ENCODE measurements around the gene FITM2.
"Not testable (repeated sequence)": the region's sequence is repeated elsewhere in the genome, so short reads cannot be mapped to it uniquely, and the experiment has no call there.

The FITM2 gene

DNA sequence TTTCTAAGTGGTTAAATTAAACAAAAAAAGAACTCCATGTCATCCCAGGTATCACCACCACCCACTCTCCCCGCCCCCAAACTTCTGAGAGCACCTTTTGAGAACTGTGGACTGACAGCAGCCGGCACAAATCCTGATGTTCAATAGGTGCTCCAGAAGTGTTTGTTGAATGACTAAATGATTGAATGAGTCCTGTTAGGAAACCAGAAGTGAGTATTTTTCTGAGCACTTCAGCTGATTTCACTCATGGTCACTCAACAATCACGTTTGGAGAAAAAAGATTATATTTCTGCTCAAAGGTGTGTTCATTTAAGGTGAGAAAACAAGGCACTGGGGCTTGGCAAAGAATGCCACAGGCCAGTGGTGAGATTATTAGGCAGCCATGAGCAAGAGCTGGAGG, 38.3 kb upstream of the FITM2 start:
- no peak overlapping the region for H3K4me3 ChIP-seq (ENCODE audit: low read depth in 1 of 2, low read length in 2 of 2)
- no peaks in the 10 kb centered on the region for H3K27me3 ChIP-seq (ENCODE audit: control insufficient read depth in 1 of 2, insufficient read depth in 2 of 2, low read length in 2 of 2)

GRCh38 chr20:44348168-44348659, 37.2 kb upstream of the FITM2 start:
- no peaks in the 10 kb centered on the region for H3K9me3 ChIP-seq (ENCODE audit: control insufficient read depth in 1 of 2, low read length in 2 of 2)
- no peaks in the 10 kb centered on the region for H3K27me3 ChIP-seq (ENCODE audit: control insufficient read depth in 1 of 2, insufficient read depth in 2 of 2, low read length in 2 of 2)
- H3K9ac ChIP-seq (ENCODE audit: low read depth in 1 of 2, low read length in 2 of 2) = no peak overlapping the region
- H3K27ac ChIP-seq (ENCODE audit: low read depth, low read length) = no peak overlapping the region
- H3K4me3 ChIP-seq (ENCODE audit: low read depth in 1 of 2, low read length in 2 of 2) = no peak overlapping the region
- peaks cover 4 to 6% of the 10 kb centered on the region in 2 donors for H3K4me1 ChIP-seq (ENCODE audit: control insufficient read depth in 1 of 2, insufficient read depth in 2 of 2, low read length in 2 of 2)
- H3K36me3 ChIP-seq (ENCODE audit: control insufficient read depth in 1 of 2, insufficient read depth in 2 of 2, low read length in 2 of 2) = peaks cover 0 to 3% of the 10 kb centered on the region in 2 donors

More for the DNA sequence above, 38.3 kb upstream of the FITM2 start:
- H3K36me3 ChIP-seq (ENCODE audit: control insufficient read depth in 1 of 2, insufficient read depth in 2 of 2, low read length in 2 of 2) = no peaks in the 10 kb centered on the region
- H3K9me3 ChIP-seq (ENCODE audit: control insufficient read depth in 1 of 2, low read length in 2 of 2) = no peaks in the 10 kb centered on the region
- H3K27ac ChIP-seq (ENCODE audit: low read depth, low read length) = no peak overlapping the region
- H3K4me1 ChIP-seq (ENCODE audit: control insufficient read depth in 1 of 2, insufficient read depth in 2 of 2, low read length in 2 of 2) = peaks cover 6 to 8% of the 10 kb centered on the region in 2 donors
- H3K9ac ChIP-seq (ENCODE audit: low read depth in 1 of 2, low read length in 2 of 2) = no peak overlapping the region

DNA sequence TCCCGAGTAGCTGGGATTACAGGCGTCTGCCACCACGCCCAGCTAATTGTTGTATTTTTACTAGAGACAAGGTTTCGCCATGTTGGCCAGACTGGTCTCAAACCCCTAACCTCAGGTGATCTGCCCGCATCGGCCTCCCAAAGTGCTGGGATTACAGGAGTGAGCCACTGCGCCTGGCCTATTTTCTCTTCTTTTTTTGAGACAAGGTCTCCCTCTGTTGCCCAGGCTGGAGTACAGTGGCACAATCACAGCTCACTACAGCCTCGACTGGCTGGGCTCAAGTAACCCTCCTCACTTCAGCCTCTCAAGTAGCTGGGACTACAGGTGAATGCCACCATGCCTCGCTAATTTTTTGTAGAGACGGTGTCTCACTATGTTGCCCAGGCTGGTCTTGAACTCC, 34.9 kb upstream of the FITM2 start:
- H3K27ac ChIP-seq (ENCODE audit: low read depth, low read length); H3K27me3 ChIP-seq (ENCODE audit: control insufficient read depth in 1 of 2, insufficient read depth in 2 of 2, low read length in 2 of 2); H3K9me3 ChIP-seq (ENCODE audit: control insufficient read depth in 1 of 2, low read length in 2 of 2); H3K4me1 ChIP-seq (ENCODE audit: control insufficient read depth in 1 of 2, insufficient read depth in 2 of 2, low read length in 2 of 2); H3K4me3 ChIP-seq (ENCODE audit: low read depth in 1 of 2, low read length in 2 of 2); H3K36me3 ChIP-seq (ENCODE audit: control insufficient read depth in 1 of 2, insufficient read depth in 2 of 2, low read length in 2 of 2); H3K9ac ChIP-seq (ENCODE audit: low read depth in 1 of 2, low read length in 2 of 2): not testable (repeated sequence)

GRCh38 chr20:44345147-44345546, 34.1 kb upstream of the FITM2 start:
- H3K36me3 ChIP-seq (ENCODE audit: control insufficient read depth in 1 of 2, insufficient read depth in 2 of 2, low read length in 2 of 2) = peaks cover 0 to 7% of the 10 kb centered on the region in 2 donors
- H3K27me3 ChIP-seq (ENCODE audit: control insufficient read depth in 1 of 2, insufficient read depth in 2 of 2, low read length in 2 of 2) = no peaks in the 10 kb centered on the region
- no peak overlapping the region for H3K9ac ChIP-seq (ENCODE audit: low read depth in 1 of 2, low read length in 2 of 2)
- H3K4me1 ChIP-seq (ENCODE audit: control insufficient read depth in 1 of 2, insufficient read depth in 2 of 2, low read length in 2 of 2) = no peaks in the 10 kb centered on the region
- no peaks in the 10 kb centered on the region for H3K9me3 ChIP-seq (ENCODE audit: control insufficient read depth in 1 of 2, low read length in 2 of 2)
- H3K4me3 ChIP-seq (ENCODE audit: low read depth in 1 of 2, low read length in 2 of 2) = no peak overlapping the region
- no peak overlapping the region for H3K27ac ChIP-seq (ENCODE audit: low read depth, low read length)

DNA sequence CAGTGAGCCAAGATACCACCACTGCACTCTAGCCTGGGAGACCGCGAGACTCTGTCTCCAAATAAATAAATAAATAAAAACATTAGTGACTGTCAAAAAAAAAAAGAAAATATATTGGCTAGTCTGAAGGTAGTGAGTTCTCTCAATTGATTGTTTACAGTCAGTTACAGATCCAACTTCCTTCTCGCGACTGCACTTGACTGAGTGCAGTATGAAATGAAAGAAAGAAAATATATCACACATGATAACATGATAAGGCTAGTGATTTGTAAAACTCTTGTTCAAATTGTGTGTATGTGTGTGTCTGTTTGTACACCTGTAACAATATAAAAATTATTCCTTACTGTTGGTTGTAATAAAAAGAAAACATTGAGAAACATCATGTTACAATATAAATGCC, 33.7 kb upstream of the FITM2 start:
- no peak overlapping the region for H3K4me3 ChIP-seq (ENCODE audit: low read depth in 1 of 2, low read length in 2 of 2)
- H3K27me3 ChIP-seq (ENCODE audit: control insufficient read depth in 1 of 2, insufficient read depth in 2 of 2, low read length in 2 of 2) = no peaks in the 10 kb centered on the region
- H3K4me1 ChIP-seq (ENCODE audit: control insufficient read depth in 1 of 2, insufficient read depth in 2 of 2, low read length in 2 of 2) = no peaks in the 10 kb centered on the region
- no peak overlapping the region for H3K9ac ChIP-seq (ENCODE audit: low read depth in 1 of 2, low read length in 2 of 2)
- no peaks in the 10 kb centered on the region for H3K9me3 ChIP-seq (ENCODE audit: control insufficient read depth in 1 of 2, low read length in 2 of 2)
- no peak overlapping the region for H3K27ac ChIP-seq (ENCODE audit: low read depth, low read length)
- peaks cover 0 to 7% of the 10 kb centered on the region in 2 donors for H3K36me3 ChIP-seq (ENCODE audit: control insufficient read depth in 1 of 2, insufficient read depth in 2 of 2, low read length in 2 of 2)

DNA sequence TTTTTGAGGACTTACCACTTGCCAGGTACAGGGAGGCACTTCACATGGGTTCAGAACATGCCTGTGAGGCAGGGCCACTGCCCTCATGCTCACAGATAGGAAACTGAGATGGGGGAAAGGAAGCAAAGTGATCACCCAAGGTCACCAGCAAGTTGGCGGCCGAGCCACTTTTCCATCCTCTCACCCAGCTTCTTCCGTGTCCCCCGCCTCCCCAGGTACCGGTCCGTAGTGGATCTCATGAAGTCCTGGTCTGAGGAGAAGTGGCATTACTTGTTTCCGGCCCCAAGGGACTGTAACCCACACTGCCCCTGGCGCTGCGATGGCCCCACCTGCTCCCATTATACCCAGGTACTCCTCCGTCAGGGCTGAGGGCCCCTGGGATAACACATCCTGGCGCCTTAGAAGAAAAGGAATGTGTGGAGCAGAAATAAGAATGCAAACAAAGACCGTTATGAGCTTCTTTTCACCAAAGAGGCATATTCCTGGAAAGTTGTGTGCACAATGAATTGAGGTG, 32.2 kb upstream of the FITM2 start:
- peaks cover 0 to 7% of the 10 kb centered on the region in 2 donors for H3K36me3 ChIP-seq (ENCODE audit: control insufficient read depth in 1 of 2, insufficient read depth in 2 of 2, low read length in 2 of 2)
- no peak overlapping the region for H3K27ac ChIP-seq (ENCODE audit: low read depth, low read length)
- no peaks in the 10 kb centered on the region for H3K4me1 ChIP-seq (ENCODE audit: control insufficient read depth in 1 of 2, insufficient read depth in 2 of 2, low read length in 2 of 2)
- H3K27me3 ChIP-seq (ENCODE audit: control insufficient read depth in 1 of 2, insufficient read depth in 2 of 2, low read length in 2 of 2) = no peaks in the 10 kb centered on the region
- H3K9me3 ChIP-seq (ENCODE audit: control insufficient read depth in 1 of 2, low read length in 2 of 2) = no peaks in the 10 kb centered on the region
- H3K4me3 ChIP-seq (ENCODE audit: low read depth in 1 of 2, low read length in 2 of 2) = no peak overlapping the region
- H3K9ac ChIP-seq (ENCODE audit: low read depth in 1 of 2, low read length in 2 of 2) = no peak overlapping the region

- Histone ChIP-seq H3K27ac (ENCODE audit: low read depth, low read length) (no peak overlapping the region), H3K9ac (ENCODE audit: low read depth in 1 of 2, low read length in 2 of 2) (no peak overlapping the region), H3K9me3 (ENCODE audit: control insufficient read depth in 1 of 2, low read length in 2 of 2) (no peaks in the 10 kb centered on the region), H3K4me3 (ENCODE audit: low read depth in 1 of 2, low read length in 2 of 2) (no peak overlapping the region), H3K27me3 (ENCODE audit: control insufficient read depth in 1 of 2, insufficient read depth in 2 of 2, low read length in 2 of 2) (no peaks in the 10 kb centered on the region), H3K4me1 (ENCODE audit: control insufficient read depth in 1 of 2, insufficient read depth in 2 of 2, low read length in 2 of 2) (no peaks in the 10 kb centered on the region), H3K36me3 (ENCODE audit: control insufficient read depth in 1 of 2, insufficient read depth in 2 of 2, low read length in 2 of 2) (peaks cover 0 to 7% of the 10 kb centered on the region in 2 donors)
These were observed 31.2 kb upstream of the FITM2 start for GRCh38 chr20:44342248-44342647.

DNA sequence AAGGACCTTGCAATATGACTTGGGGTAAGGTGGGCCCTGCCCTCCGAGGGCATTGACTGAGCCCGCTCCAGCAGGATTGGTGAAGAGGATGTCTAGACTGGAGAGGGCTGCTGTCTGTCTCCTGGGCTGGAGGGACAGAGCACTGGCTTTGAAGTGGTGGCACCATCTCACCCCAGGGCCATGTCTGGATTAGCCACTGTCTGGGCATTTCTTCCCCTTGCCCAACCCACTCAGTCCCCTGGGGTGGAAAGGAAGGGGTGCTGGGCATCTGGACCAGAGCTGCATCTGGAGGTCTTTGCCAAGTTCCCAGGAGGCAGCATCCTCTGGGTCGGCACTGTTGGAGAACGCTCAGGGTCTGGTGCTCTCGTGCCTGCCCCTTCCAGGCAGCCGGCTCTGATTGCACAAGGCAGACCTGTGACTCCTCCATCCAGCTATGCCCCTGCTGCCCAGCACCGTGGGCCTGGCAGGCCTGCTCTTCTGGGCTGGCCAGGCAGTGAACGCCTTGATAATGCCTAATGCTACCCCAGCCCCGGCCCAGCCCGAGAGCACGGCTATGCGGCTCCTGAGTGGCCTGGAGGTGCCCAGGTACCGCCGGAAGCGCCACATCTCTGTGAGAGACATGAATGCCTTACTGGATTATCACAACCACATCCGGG, 25.9 kb upstream of the FITM2 start, which contains the start of gene R3HDML:
Gene R3HDML, plus strand, starts transcription at position 319 of the 656 bp plus-strand sequence. Its CDS starts 115 bp downstream, at position 434.
- H3K9ac ChIP-seq (ENCODE audit: low read depth in 1 of 2, low read length in 2 of 2) = no peak within 1 kb of the TSS
- no peaks in the 10 kb centered on the region for H3K9me3 ChIP-seq (ENCODE audit: control insufficient read depth in 1 of 2, low read length in 2 of 2)
- no peaks in the 10 kb centered on the region for H3K4me1 ChIP-seq (ENCODE audit: control insufficient read depth in 1 of 2, insufficient read depth in 2 of 2, low read length in 2 of 2)
- H3K27me3 ChIP-seq (ENCODE audit: control insufficient read depth in 1 of 2, insufficient read depth in 2 of 2, low read length in 2 of 2) = peaks cover 0 to 5% of the 10 kb centered on the region in 2 donors
- no peaks in the 10 kb centered on the region for H3K36me3 ChIP-seq (ENCODE audit: control insufficient read depth in 1 of 2, insufficient read depth in 2 of 2, low read length in 2 of 2)
- H3K27ac ChIP-seq (ENCODE audit: low read depth, low read length) = no peak within 1 kb of the TSS
- no peak within 1 kb of the TSS for H3K4me3 ChIP-seq (ENCODE audit: low read depth in 1 of 2, low read length in 2 of 2)

DNA sequence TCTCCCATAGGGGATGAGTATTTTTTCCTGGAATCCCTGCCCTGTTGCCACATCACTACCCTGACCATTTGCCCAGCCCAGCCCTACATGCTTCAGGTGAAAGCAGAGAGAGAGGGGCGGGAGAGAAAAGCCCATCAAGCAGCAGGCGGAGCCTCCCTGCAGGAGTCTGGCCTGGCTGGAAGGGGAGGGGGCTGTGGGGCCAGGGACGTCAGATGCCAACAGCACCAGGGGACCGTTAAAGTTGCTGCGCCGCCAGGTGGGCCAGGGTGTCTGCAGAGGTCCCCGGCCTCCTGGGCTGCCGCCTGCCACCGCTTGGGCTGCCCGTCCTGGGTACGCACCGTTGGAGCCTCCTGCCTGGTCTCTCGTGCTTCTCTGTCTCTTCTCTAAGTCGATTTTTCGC, 25.1 kb upstream of the FITM2 start:
- H3K9me3 ChIP-seq (ENCODE audit: control insufficient read depth in 1 of 2, low read length in 2 of 2) = no peaks in the 10 kb centered on the region

DNA sequence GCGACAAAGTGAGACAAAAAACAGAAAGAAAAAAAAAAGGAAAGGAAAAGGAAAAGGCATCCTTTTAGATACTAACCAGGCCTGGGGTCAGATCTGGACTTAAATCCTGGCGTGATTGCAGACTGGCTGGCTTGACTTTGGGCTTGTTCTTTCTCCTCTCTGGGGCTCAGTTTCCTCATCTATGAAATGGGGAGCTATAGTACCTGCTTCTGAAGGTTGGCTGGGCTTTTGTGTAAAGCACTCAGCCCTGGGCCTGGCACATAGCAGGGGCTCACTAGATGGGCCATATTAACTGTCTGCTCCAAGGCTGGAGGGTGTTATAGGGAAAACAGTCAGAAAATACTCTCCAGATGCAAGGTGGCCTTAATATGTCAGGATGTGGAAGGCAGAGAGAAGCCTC, 24.7 kb upstream of the FITM2 start:
- no peaks in the 10 kb centered on the region for H3K9me3 ChIP-seq (ENCODE audit: control insufficient read depth in 1 of 2, low read length in 2 of 2)
- H3K4me3 ChIP-seq (ENCODE audit: low read depth in 1 of 2, low read length in 2 of 2) = no peak overlapping the region
- peaks cover 0 to 5% of the 10 kb centered on the region in 2 donors for H3K27me3 ChIP-seq (ENCODE audit: control insufficient read depth in 1 of 2, insufficient read depth in 2 of 2, low read length in 2 of 2)
- H3K9ac ChIP-seq (ENCODE audit: low read depth in 1 of 2, low read length in 2 of 2) = no peak overlapping the region
- no peaks in the 10 kb centered on the region for H3K36me3 ChIP-seq (ENCODE audit: control insufficient read depth in 1 of 2, insufficient read depth in 2 of 2, low read length in 2 of 2)
- no peak overlapping the region for H3K27ac ChIP-seq (ENCODE audit: low read depth, low read length)
- H3K4me1 ChIP-seq (ENCODE audit: control insufficient read depth in 1 of 2, insufficient read depth in 2 of 2, low read length in 2 of 2) = no peaks in the 10 kb centered on the region

More for the DNA sequence above, 25.1 kb upstream of the FITM2 start:
- peaks cover 0 to 5% of the 10 kb centered on the region in 2 donors for H3K27me3 ChIP-seq (ENCODE audit: control insufficient read depth in 1 of 2, insufficient read depth in 2 of 2, low read length in 2 of 2)
- H3K27ac ChIP-seq (ENCODE audit: low read depth, low read length) = no peak overlapping the region
- no peak overlapping the region for H3K4me3 ChIP-seq (ENCODE audit: low read depth in 1 of 2, low read length in 2 of 2)
- no peak overlapping the region for H3K9ac ChIP-seq (ENCODE audit: low read depth in 1 of 2, low read length in 2 of 2)
- H3K36me3 ChIP-seq (ENCODE audit: control insufficient read depth in 1 of 2, insufficient read depth in 2 of 2, low read length in 2 of 2) = no peaks in the 10 kb centered on the region
- no peaks in the 10 kb centered on the region for H3K4me1 ChIP-seq (ENCODE audit: control insufficient read depth in 1 of 2, insufficient read depth in 2 of 2, low read length in 2 of 2)
